ENCODE results near the gene LMX1B.
A peak's percentile ranks its signal among the peaks of the same experiment; 100 is the strongest.
"Not testable (repeated sequence)": the region's sequence is repeated elsewhere in the genome, so short reads cannot be mapped to it uniquely, and the experiment has no call there.

LMX1B gene

DNA sequence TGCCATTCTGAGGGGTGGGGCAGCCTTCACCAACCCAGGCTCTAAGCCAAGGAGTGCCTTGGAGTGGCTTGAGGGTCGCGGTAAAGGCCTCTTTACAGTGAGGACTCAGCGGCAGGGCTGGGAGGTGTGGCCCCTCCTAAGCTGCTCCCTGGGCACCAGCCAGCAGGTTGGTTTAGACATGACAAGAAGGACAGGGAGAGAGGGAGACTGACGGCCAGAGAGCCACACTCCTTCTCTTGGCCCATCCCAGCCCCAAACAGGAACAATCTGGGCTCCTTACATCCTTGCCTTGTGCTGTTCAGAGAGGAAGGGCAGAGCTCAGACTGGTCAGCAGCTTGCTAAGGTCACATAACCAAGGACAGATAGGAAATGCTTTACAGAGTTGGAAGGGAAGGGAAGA lies 94.5 kb downstream of the LMX1B start:
- H3K36me3 ChIP-seq: no peaks in the 10 kb centered on the region
- no peaks in the 10 kb centered on the region for H3K9me3 ChIP-seq
- TF ChIP-seq CTCF (IDR thresholded peaks at IDR 0.05): no peak
- peaks cover 0 to 15% (median 11%) of the 10 kb centered on the region in 4 donors for H3K4me1 ChIP-seq
- DNase-seq: peak in 1 of 2 donors; percentile 32
- H3K4me3 ChIP-seq: no peak overlapping the region
- H3K27me3 ChIP-seq: peaks cover 0 to 43% of the 10 kb centered on the region in 2 donors
- intact Hi-C loops (cut with DNase I; ENCODE audit: low total_unique reads): loop anchor here (5.0 kb wide), 1 partner anchor 74 kb away; no protein-coding TSS in a partner anchor
- H3K27ac ChIP-seq: no peak overlapping the region

DNA sequence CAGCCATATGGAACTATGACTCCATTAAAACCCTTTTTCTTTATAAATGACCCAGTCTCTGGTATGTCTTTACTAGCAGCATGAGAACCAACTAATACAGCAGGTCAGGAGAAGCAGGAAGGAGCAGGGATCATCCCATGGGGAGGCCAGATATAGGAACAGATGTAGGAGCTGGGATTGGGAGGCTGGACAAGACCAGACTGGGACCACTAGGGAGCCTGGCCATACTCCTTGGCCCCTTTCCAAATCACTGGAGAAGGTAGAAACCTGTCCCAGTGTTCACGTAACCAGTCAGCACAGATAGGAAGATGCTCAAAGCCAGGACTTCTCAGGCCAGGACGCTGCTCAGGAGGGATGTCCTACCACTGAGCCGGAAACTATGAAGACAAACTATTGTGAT lies 95.5 kb downstream of the LMX1B start:
- Histone ChIP-seq H3K27ac (no peak overlapping the region), H3K27me3 (peaks cover 0 to 39% of the 10 kb centered on the region in 2 donors), H3K4me1 (peaks cover 0 to 15% (median 11%) of the 10 kb centered on the region in 4 donors), H3K9me3 (no peaks in the 10 kb centered on the region), H3K4me3 (no peak overlapping the region), H3K36me3 (no peaks in the 10 kb centered on the region)
- intact Hi-C loops (cut with DNase I; ENCODE audit: low total_unique reads): loop anchor here (5.0 kb wide), 1 partner anchor 73 kb away; no protein-coding TSS in a partner anchor
- peak in 1 of 2 donors; percentile 27 for DNase-seq
- no peak for TF ChIP-seq CTCF (IDR thresholded peaks at IDR 0.05)

DNA sequence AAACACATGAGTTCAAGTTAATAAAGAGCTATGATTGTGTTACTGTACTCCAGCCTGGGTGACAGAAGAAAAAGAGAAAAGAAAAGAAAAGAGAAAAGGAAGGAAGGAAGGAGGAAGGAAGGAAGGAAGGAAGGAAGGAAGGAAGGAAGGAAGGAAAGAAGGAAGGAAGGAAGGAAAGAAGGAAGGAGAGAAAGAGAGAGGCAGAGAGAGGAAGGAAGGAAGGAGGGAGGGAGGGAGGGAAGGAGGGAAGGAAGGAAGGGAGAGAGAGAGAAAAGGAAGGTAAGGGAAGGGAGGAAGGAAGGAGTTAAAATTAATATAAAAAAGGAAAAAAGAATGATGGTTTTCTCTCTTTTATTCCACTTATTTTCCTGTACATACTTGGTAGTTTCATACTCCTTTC lies 101.7 kb downstream of the LMX1B start:
- peaks cover 0 to 28% of the 10 kb centered on the region in 2 donors for H3K27me3 ChIP-seq
- no peaks in the 10 kb centered on the region for H3K9me3 ChIP-seq
- no peak for TF ChIP-seq CTCF (IDR thresholded peaks at IDR 0.05)
- intact Hi-C loops (cut with DNase I; ENCODE audit: low total_unique reads): no loop called here
- H3K36me3 ChIP-seq: no peaks in the 10 kb centered on the region
- no peak for DNase-seq
- H3K27ac ChIP-seq: no peak overlapping the region
- no peaks in the 10 kb centered on the region for H3K4me1 ChIP-seq
- H3K4me3 ChIP-seq: no peak overlapping the region

GRCh38 chr9:126717441-126717840 lies 103.7 kb downstream of the LMX1B start:
- Histone ChIP-seq H3K27me3 (peaks cover 0 to 48% of the 10 kb centered on the region in 2 donors), H3K4me1 (peaks cover 0 to 11% (median 3%) of the 10 kb centered on the region in 4 donors)
- H3K9me3 ChIP-seq; intact Hi-C loops (cut with DNase I; ENCODE audit: low total_unique reads); DNase-seq; H3K27ac ChIP-seq; H3K4me3 ChIP-seq; H3K36me3 ChIP-seq: not testable (repeated sequence)

DNA sequence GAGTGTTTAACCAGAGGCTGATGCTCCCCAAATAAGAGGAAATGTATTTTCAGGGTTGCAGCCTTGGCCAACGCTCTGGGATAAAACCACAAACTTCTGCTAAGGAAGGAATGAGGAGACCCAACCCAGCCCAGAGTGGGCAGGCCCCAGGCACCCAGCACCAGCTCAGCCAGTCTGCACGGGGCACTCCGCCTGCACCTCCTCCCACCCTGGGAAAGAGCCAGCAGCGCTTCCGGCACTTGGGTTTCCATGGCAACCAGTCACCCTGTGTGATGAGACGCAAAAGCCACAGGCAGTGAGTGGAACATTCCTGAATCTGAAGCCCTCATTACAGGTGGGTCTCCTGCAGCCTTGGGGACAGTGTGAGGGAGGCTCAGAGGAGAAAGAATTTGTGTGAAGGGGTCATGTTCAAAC lies 105.9 kb downstream of the LMX1B start:
- H3K4me3 ChIP-seq: no peak overlapping the region
- peaks cover 0 to 22% (median 14%) of the 10 kb centered on the region in 4 donors for H3K4me1 ChIP-seq
- DNase-seq: peak; percentile 80 to 86
- no peaks in the 10 kb centered on the region for H3K9me3 ChIP-seq
- H3K27ac ChIP-seq: no peak overlapping the region
- no peak for TF ChIP-seq CTCF (IDR thresholded peaks at IDR 0.05)
- intact Hi-C loops (cut with DNase I; ENCODE audit: low total_unique reads): no loop called here
- peaks cover 0 to 58% of the 10 kb centered on the region in 2 donors for H3K27me3 ChIP-seq
- H3K36me3 ChIP-seq: no peaks in the 10 kb centered on the region

DNA sequence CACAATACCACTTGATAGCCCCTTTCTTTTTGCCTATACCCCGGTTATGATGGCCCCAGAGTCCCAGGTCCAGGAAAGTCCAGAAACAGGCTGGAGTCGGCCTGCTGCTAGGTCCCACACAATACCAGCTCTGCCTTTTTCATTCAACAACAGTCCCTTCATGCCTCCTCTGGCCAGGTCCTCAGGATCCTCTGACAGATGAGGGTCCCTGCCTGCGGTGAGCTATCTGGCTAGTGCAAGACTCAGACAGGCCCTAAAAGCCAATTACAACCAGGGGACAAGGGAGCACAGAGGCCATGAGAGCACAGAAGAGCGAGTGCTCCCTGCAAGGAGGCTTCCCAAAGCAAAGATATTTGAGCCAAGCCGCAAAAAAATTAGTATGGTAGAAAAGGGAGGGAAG lies 106.3 kb downstream of the LMX1B start:
- Histone ChIP-seq H3K9me3 (no peaks in the 10 kb centered on the region), H3K27me3 (peaks cover 0 to 58% of the 10 kb centered on the region in 2 donors), H3K27ac (no peak overlapping the region), H3K4me3 (no peak overlapping the region), H3K4me1 (peaks cover 0 to 22% (median 14%) of the 10 kb centered on the region in 4 donors), H3K36me3 (no peaks in the 10 kb centered on the region)
- intact Hi-C loops (cut with DNase I; ENCODE audit: low total_unique reads): no loop called here
- no peak for TF ChIP-seq CTCF (IDR thresholded peaks at IDR 0.05)
- DNase-seq: no peak
